Brain microvascular endothelial cell (primary cell): Measurements from ENCODE around the gene RANGRF.

ENCODE experiments used
- DNase-seq: peaks from one replicate; pipeline ENCODE4 v3.0.0-alpha.2; 2020
- H3K27ac ChIP-seq: fragments of 250-450 bp; sonication (Bioruptor Pico); 2 replicates; pipeline ENCODE4 v1.5.1; 2020; ENCODE audit warnings: mild to moderate bottlenecking, moderate library complexity
- H3K27me3 ChIP-seq: fragments of 250-450 bp; sonication (Bioruptor Pico); replicated peaks from 2 replicates; pipeline ENCODE4 v1.5.1; 2020; ENCODE audit warnings: mild to moderate bottlenecking
- H3K36me3 ChIP-seq: fragments of 250-450 bp; sonication (Bioruptor Pico); replicated peaks from 2 replicates; pipeline ENCODE4 v1.5.1; 2020; ENCODE audit warnings: mild to moderate bottlenecking
- H3K4me3 ChIP-seq: 2 replicates; pipeline ENCODE4 v1.5.1; 2011; ENCODE audit warnings: low read depth, mild to moderate bottlenecking, control low read depth, low read length, moderate library complexity
- in situ Hi-C: cut with HindIII; loops from 2 replicates; pipeline ENCODE4 v1.10.0; 2017; ENCODE audit warnings: low sequenced_read_pairs, low pct_ligation_motif_present
- TF ChIP-seq, protein P1 (sequence below): IDR thresholded peaks from 2 replicates; pipeline ENCODE4 v1.5.1; 2011; ENCODE audit warnings: low read depth, mild to moderate bottlenecking, moderate library complexity, low read length, control low read depth, inconsistent platforms; ENCODE audit errors: missing control alignments

Gene RANGRF

GRCh38 chr17:8300627-8301242, 12.3 kb downstream of the RANGRF start:
- Histone ChIP-seq H3K4me3 (no peak overlapping the region), H3K27me3 (no peaks in the 10 kb centered on the region), H3K36me3 (no peaks in the 10 kb centered on the region), H3K27ac (no peak overlapping the region)
- peak; percentile 29 for DNase-seq
- TF ChIP-seq, protein P1, sequence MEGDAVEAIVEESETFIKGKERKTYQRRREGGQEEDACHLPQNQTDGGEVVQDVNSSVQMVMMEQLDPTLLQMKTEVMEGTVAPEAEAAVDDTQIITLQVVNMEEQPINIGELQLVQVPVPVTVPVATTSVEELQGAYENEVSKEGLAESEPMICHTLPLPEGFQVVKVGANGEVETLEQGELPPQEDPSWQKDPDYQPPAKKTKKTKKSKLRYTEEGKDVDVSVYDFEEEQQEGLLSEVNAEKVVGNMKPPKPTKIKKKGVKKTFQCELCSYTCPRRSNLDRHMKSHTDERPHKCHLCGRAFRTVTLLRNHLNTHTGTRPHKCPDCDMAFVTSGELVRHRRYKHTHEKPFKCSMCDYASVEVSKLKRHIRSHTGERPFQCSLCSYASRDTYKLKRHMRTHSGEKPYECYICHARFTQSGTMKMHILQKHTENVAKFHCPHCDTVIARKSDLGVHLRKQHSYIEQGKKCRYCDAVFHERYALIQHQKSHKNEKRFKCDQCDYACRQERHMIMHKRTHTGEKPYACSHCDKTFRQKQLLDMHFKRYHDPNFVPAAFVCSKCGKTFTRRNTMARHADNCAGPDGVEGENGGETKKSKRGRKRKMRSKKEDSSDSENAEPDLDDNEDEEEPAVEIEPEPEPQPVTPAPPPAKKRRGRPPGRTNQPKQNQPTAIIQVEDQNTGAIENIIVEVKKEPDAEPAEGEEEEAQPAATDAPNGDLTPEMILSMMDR: peak; percentile 91
- in situ Hi-C loops: no loop called here

GRCh38 chr17:8310601-8311123, 22.2 kb downstream of the RANGRF start:
- Histone ChIP-seq H3K27ac (no peak overlapping the region), H3K4me3 (no peak overlapping the region), H3K36me3 (no peaks in the 10 kb centered on the region), H3K27me3 (peaks cover 19% of the 10 kb centered on the region)
- in situ Hi-C loops: no loop called here
- no peak for DNase-seq
- TF ChIP-seq, protein P1: no peak

GRCh38 chr17:8311131-8311790, 22.8 kb downstream of the RANGRF start:
- H3K27ac ChIP-seq: no peak overlapping the region
- H3K27me3 ChIP-seq: peaks cover 25% of the 10 kb centered on the region
- TF ChIP-seq, protein P1: no peak
- no peak overlapping the region for H3K4me3 ChIP-seq
- DNase-seq: no peak
- H3K36me3 ChIP-seq: no peaks in the 10 kb centered on the region
- in situ Hi-C loops: no loop called here

DNA sequence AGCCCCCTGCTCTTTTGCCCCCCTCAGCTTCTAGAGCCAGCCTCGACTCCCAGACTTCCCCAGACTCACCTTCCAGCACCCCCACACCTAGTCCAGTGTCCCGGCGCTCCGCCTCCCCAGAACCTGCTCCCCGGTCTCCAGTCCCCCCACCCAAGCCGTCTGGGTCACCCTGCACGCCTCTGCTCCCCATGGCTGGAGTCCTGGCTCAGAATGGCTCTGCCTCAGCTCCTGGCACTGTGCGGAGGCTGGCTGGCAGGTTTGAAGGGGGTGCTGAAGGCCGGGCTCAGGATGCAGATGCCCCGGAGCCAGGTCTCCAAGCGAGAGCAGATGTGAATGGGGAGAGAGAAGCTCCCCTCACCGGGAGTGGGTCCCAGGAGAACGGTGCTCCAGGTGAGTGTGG, 23.8 kb downstream of the RANGRF start:
- Histone ChIP-seq H3K27me3 (peaks cover 30% of the 10 kb centered on the region), H3K36me3 (no peaks in the 10 kb centered on the region), H3K4me3 (no peak overlapping the region), H3K27ac (no peak overlapping the region)
- DNase-seq: no peak
- TF ChIP-seq, protein P1: no peak
- in situ Hi-C loops: no loop called here

GRCh38 chr17:8312726-8313600, 24.5 kb downstream of the RANGRF start:
- H3K4me3 ChIP-seq: no peak overlapping the region
- H3K36me3 ChIP-seq: no peaks in the 10 kb centered on the region
- DNase-seq: no peak
- in situ Hi-C loops: no loop called here
- H3K27ac ChIP-seq: no peak overlapping the region
- TF ChIP-seq, protein P1: no peak
- peaks cover 30% of the 10 kb centered on the region for H3K27me3 ChIP-seq
